HG02981 (cell line): ENCODE measurements around the gene DCAF15.
"Not testable (repeated sequence)": the region's sequence is repeated elsewhere in the genome, so short reads cannot be mapped to it uniquely, and the experiment has no call there.

Source experiments
- ATAC-seq: cut with Tn5 transposase; IDR thresholded peaks from one replicate; pipeline ENCODE4 v1.9.1; 2021; ENCODE audit warnings: mild to moderate bottlenecking, moderate library complexity; ENCODE audit not compliant: unreplicated experiment

The DCAF15 gene

GRCh38 chr19:13959141-13959961 lies 7.0 kb downstream of the DCAF15 start:
- ATAC-seq, result no peak

- ATAC-seq, result no peak
Observed at GRCh38 chr19:13959962-13960862, 7.9 kb downstream of the DCAF15 start.

GRCh38 chr19:13960863-13961784 lies 8.8 kb downstream of the DCAF15 start:
- no peak for ATAC-seq

GRCh38 chr19:13961826-13962698 lies 9.8 kb downstream of the DCAF15 start:
- ATAC-seq, result no peak

- ATAC-seq, result no peak
Observed at GRCh38 chr19:13962699-13963602, 10.6 kb downstream of the DCAF15 start.

GRCh38 chr19:13963603-13964105 lies 11.3 kb downstream of the DCAF15 start:
- no peak for ATAC-seq

- ATAC-seq, result no peak
Observed at GRCh38 chr19:13964776-13965175, 12.5 kb downstream of the DCAF15 start.

GRCh38 chr19:13965377-13965896 lies 13.1 kb downstream of the DCAF15 start:
- no peak for ATAC-seq

GRCh38 chr19:13965926-13966683 lies 13.8 kb downstream of the DCAF15 start:
- ATAC-seq, result no peak

- no peak for ATAC-seq
Observed at GRCh38 chr19:13966684-13967128, 14.4 kb downstream of the DCAF15 start.

- not testable (repeated sequence) for ATAC-seq
Observed at GRCh38 chr19:13967206-13967605, 14.9 kb downstream of the DCAF15 start.

GRCh38 chr19:13968383-13968935 lies 16.1 kb downstream of the DCAF15 start:
- ATAC-seq, result no peak

GRCh38 chr19:13968999-13969398 lies 16.7 kb downstream of the DCAF15 start:
- ATAC-seq, result no peak

GRCh38 chr19:13969897-13970296 lies 17.6 kb downstream of the DCAF15 start:
- ATAC-seq, result no peak

- not testable (repeated sequence) for ATAC-seq
Observed at GRCh38 chr19:13971868-13972267, 19.6 kb downstream of the DCAF15 start.

GRCh38 chr19:13972368-13973155 lies 20.3 kb downstream of the DCAF15 start:
- ATAC-seq, result no peak
